OCI-LY3 (cell line): ENCODE measurements around the gene TH.

Source experiments
- EZH2phosphoT487 ChIP-seq: fragments of 200-600 bp; shearing (Covaris generic); IDR thresholded peaks from 2 replicates; pipeline ENCODE4 v1.6.1; 2018; ENCODE audit warnings: antibody characterized with exemption, mixed run types, low read depth
- TF ChIP-seq, protein P1 (sequence below): fragments of 200-600, 300-600 bp; sonication (generic); IDR thresholded peaks from 2 replicates; pipeline ENCODE4 v1.5.1; 2014; ENCODE audit warnings: antibody characterized with exemption, low read length, low read depth

DNA sequence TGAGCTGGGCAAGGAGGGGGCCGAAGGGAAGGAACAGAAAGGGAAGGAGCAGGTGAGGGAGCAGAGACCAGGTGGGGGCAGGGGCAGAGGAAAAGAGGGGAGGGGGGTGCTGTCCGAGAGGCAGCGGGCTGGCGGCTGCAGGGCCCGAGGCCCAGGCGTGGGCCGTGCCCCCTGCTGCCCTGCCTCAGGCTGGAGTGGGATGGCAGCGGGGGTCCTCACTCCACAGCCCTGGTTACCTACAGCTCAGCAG lies 34.7 kb downstream of the TH start:
- TF ChIP-seq, protein P1, sequence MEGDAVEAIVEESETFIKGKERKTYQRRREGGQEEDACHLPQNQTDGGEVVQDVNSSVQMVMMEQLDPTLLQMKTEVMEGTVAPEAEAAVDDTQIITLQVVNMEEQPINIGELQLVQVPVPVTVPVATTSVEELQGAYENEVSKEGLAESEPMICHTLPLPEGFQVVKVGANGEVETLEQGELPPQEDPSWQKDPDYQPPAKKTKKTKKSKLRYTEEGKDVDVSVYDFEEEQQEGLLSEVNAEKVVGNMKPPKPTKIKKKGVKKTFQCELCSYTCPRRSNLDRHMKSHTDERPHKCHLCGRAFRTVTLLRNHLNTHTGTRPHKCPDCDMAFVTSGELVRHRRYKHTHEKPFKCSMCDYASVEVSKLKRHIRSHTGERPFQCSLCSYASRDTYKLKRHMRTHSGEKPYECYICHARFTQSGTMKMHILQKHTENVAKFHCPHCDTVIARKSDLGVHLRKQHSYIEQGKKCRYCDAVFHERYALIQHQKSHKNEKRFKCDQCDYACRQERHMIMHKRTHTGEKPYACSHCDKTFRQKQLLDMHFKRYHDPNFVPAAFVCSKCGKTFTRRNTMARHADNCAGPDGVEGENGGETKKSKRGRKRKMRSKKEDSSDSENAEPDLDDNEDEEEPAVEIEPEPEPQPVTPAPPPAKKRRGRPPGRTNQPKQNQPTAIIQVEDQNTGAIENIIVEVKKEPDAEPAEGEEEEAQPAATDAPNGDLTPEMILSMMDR: no peak
- TF ChIP-seq EZH2phosphoT487: no peak
